ENCODE data around the gene ISG20.
A peak's percentile ranks its signal among the peaks of the same experiment; 100 is the strongest.

The ISG20 gene

DNA sequence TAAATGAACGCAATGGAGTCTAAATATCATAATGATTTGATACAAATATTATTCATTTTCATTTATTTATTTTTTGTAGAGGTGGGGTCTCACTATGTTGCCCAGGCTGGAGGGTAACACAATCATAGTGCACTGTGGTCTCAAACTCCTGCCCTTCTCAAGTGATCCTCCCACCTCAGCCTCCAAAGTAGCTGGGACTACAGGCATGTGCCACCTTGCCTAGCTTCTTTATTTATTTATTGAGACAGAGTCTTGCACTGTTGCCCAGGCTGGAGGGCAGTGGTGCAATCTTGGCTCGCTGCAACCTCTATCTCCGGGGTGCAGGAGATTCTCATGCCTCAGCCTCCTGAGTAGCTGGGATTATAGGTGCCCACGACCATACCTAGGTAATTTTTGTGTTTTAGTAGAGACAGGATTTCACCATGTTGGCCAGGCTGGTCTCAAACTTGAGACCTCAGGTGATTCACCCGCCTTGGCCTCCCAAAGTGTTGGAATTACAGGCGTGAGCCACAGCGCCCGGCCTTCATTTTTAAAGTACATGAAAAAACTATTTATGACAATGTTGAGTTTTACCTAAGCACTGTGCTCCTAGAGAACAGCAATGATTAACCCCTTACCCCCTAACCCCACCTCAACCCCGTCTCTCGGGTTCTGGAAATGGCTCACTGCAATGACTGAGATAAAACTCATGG, 21.6 kb upstream of the ISG20 start:
- DNase-seq: no peak
- in situ Hi-C loops (cut with MboI; ENCODE audit: low pct_unique_long_range_greater_than_20kb, low sequenced_read_pairs): no loop called here

DNA sequence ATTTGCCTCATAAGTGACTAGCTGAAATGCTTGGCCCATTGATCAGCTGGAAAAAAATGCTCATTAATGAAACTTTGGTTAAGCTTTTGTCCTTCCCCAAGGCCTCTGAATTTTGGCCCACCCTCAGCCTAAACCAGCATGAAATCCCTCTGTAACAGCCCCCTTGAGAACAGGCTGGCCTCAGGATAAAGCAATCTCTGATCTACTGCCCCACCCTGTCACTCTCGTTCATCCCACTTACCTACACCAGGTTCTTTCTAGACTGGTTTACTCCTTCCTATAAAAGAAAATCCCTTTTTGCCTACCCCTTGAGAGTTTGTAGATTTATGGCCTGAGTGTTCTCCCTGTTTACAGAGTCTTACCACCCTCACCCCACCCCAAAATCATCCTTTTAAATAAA, 21.0 kb upstream of the ISG20 start:
- DNase-seq: no peak
- in situ Hi-C loops (cut with MboI; ENCODE audit: low pct_unique_long_range_greater_than_20kb, low sequenced_read_pairs): no loop called here

DNA sequence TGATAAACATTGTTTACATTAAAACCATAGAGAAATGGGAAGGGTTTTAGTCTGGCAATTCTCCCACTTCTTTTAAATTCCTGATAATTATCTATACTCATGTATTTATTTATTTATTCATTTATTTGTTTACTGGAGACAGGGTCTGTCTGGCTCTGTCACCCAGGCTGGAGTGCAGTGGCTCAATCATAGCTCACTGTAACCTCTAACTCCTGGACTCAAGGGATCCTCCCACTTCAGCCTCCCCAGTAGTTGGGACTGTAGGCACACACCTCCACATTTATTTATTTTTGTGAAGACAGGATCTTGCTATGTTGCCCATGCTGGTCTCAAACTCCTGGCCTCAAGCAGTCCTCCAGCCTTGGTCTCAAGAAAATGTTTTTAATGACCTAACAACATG, 20.1 kb upstream of the ISG20 start:
- in situ Hi-C loops (cut with MboI; ENCODE audit: low pct_unique_long_range_greater_than_20kb, low sequenced_read_pairs): no loop called here
- no peak for DNase-seq

DNA sequence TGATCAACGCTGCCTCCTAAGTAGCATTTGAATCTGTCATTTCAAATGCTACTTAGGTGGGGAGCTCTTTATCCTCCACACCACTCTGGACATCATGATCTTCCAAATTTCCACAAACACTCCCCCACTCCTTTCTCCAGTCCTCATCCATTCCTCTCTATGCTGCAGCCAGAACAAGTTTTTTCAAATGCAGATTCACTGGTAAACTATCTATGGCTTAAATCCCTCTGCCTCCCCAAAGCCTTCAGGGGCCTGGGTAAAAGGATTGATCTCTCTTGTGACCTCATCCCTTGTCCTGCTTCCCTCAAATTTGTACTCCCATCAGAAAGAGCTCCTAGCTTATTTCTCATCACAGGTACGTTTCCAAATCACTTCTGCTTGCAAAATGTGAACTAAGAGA, 19.0 kb upstream of the ISG20 start:
- DNase-seq: no peak
- in situ Hi-C loops (cut with MboI; ENCODE audit: low pct_unique_long_range_greater_than_20kb, low sequenced_read_pairs): loop anchor here (10.0 kb wide), 1 partner anchor 155 kb away; the partner anchor contains the start of genes MRPL46 and MRPS11

DNA sequence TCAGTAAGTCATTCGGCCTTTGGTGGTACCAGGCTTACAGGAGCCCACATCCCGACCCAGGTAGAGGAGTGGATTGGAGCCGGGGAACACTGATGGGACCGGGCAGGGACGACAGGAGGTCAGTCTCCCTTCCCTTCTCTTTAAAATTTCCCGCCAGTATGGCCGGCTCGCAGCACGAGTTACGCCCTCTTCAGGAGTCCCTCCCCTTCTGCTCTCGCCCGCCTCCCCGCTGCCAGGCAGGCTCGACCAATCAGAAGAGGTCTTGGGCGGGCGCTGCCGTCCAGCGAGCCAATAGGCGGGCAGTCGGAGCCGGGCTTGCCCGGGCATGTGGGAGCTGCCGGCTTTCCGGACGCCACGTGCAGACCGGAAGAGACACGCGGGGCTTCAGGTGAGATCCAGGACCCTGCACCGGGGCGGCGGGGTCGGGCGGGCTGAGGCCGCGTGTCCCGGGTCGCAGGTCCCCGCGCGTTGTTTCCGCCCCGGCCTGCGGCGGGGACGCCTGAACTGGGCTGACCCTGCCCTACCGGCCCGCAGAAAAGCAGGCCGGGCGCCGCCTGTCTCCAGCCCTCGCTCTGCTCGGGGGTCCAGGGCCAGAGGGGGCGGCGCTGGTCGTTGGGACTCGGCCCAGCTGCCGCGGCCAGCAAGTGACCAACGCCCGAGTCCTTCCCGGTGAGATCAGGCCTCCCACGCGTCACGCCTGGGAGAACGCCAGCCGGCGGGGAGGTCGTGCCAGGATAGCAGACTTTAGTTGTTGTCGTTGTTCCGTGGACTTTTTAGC, 17.6 kb upstream of the ISG20 start, which contains the start of gene AEN:
Gene AEN (plus strand): TSS at position 346 of the 778 bp plus-strand sequence. CDS start 4,870 bp downstream, outside the sequence.
- in situ Hi-C loops (cut with MboI; ENCODE audit: low pct_unique_long_range_greater_than_20kb, low sequenced_read_pairs): loop anchor here (10.0 kb wide), 1 partner anchor 156 kb away; the partner anchor contains the start of genes MRPL46 and MRPS11
- DNase-seq: peak; percentile 100

DNA sequence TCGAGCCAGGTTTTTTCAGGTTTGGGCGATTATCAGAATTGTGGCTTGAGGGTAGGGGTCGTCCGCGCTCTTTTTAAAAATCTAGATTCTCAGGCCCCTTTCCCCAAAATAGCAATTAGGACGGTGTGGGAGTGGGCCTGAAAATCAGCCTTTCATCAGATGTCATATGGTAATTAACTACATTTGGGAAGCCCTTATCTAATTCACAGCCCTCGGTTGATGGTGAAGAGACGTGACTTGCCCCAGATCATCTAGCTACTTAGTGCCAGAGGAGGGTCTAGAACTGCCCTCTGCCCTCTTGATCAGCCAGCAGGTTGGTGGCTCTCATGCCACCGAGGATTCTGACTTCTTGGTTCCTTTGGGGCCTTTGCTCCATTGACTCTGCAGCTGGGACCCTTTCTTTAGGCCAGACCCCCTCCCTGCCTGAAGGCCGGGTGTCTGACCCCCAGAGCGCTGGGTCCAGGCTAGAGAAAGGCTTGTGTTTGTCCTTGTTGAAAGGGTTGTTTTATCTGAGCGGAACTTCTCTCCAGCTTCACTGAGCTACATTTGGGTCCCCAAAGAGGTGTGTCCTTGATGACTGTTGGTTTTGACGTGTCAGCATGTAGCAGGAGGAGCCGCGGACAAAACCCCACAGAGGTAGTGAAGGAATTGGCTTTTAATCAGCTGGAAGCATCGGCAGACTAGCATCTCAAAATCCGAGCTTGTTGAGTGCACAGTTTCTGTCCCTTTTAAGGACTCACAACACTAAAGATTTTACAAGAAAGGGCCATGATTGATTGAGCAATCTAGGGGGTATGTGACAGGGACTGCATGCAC, 16.8 kb upstream of the ISG20 start:
- peak; percentile 87 for DNase-seq
- in situ Hi-C loops (cut with MboI; ENCODE audit: low pct_unique_long_range_greater_than_20kb, low sequenced_read_pairs): loop anchor here (10.0 kb wide), 1 partner anchor 157 kb away; the partner anchor contains the start of genes MRPL46 and MRPS11

DNA sequence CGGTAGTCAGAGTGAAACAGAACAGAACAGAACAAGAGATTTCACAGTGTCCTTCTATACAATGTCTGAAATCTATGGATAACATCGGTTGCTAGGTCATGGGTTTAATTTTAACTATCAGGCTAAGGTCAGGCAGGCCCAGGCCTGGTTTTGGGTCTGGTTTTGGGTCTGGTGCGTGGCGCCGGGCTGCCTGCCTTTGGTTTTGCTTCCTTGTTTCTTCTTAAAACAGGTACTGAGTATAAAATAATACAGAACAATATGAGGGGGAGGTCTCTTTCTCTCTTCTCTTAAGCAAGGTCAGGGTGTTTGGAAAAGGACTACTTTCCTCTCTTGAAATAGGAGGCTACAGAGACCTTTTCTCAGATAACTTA, 16.2 kb upstream of the ISG20 start:
- DNase-seq: no peak
- in situ Hi-C loops (cut with MboI; ENCODE audit: low pct_unique_long_range_greater_than_20kb, low sequenced_read_pairs): loop anchor here (10.0 kb wide), 1 partner anchor 158 kb away; the partner anchor contains the start of genes MRPL46 and MRPS11

DNA sequence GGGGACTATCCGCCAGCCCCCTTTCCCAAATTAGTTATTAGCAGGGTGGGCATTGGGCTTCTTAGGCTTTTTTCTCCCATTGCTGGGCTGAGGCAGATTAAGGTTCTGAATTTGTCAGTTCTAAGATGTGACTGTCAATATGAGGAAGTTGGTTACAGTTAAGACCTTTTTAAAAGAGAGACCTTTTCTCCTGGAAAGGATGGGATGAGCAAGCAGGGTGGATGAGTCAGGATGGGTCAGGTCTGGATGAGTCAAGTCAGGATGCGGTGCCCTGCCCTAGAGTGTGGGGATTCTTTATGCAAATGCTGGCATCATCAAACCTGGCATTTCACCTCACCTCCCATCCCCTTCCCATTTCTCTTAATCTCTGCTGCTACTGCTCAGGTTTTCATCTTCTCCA, 15.8 kb upstream of the ISG20 start:
- peak; percentile 66 for DNase-seq
- in situ Hi-C loops (cut with MboI; ENCODE audit: low pct_unique_long_range_greater_than_20kb, low sequenced_read_pairs): loop anchor here (10.0 kb wide), 1 partner anchor 158 kb away; the partner anchor contains the start of genes MRPL46 and MRPS11

DNA sequence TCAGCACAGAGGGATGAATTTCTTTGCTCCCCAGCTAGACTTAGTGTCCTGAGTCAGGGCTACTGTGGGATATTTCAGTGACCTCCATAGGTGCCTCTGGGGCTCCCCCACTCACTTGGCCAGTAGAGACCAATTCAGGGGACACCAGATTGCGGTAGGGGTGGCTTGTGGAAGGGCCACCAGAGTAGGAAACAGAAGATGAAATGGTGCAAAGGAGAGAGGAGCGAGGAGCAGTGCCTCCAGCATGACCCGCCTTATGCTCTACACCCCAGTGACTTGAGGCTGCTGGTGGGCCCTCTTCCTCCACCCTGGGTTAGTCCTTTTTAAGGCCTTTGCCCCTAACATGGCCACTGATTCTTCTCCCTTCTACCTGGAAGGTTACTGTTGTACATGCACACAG, 15.2 kb upstream of the ISG20 start:
- in situ Hi-C loops (cut with MboI; ENCODE audit: low pct_unique_long_range_greater_than_20kb, low sequenced_read_pairs): loop anchor here (10.0 kb wide), 1 partner anchor 159 kb away; the partner anchor contains the start of genes MRPL46 and MRPS11
- no peak for DNase-seq

DNA sequence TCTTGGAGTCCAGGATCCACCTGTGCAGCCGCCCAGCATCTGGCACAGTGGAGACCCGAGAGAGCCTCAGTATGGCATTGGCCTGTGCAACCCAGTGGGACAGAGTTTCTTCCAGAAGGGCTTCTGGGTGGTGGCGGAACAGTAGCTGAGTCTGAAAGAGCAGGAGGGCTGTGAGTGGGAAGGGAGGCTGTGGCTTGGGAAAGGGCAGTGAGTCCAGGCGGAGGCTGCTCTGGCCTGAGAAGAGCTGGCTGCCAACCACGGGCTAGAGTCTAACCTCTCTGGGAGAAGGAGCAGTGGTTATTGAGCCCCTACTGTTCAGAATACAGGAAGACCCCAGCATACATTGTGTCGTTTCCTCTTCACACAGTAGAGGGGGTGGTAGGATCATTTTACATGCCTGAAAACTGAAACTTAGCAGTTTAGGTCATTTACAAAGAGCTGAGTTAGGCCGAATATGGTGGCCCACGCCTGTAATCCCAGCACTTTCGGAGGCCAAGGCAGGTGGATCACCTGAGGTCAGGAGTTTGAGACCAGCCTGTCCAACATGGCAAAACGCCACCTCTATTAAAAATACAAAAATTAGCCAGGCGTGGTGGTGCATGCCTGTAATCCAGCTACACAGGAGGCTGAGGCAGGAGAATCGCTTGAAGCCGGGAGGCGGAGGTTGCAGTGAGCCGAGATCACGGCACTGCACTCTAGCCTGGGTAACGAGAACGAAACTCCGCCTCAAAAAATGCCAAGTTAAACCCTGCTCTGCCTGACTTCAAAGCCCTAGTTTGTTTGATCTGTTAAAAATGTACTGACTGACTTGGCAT, 14.5 kb upstream of the ISG20 start:
- in situ Hi-C loops (cut with MboI; ENCODE audit: low pct_unique_long_range_greater_than_20kb, low sequenced_read_pairs): loop anchor here (10.0 kb wide), 1 partner anchor 160 kb away; the partner anchor contains the start of genes MRPL46 and MRPS11
- peak; percentile 74 for DNase-seq

DNA sequence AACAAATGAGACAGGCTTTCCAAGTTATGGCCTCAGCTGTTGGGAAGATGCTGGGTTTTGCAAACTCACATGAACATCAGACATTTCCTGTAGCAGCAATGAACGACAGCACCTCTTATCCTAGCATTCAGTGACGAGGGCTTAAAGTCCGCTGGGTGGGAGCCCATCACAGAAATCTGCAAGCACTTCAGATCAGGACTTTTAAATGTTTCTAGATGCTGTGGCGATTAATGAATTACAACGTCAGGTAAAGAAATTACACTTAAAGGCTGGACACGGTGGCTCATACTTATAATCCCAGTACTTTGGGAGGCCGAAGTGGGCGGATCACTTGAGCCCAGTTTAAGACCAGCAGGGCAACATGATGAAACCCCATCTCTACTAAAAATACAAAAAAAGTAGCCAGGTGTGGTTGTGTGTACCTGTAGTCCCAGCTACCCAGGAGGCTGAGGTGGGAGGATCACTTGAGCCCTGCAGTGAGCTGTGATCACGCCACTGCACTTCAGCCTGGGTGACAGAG, 13.8 kb upstream of the ISG20 start:
- no peak for DNase-seq
- in situ Hi-C loops (cut with MboI; ENCODE audit: low pct_unique_long_range_greater_than_20kb, low sequenced_read_pairs): loop anchor here (10.0 kb wide), 1 partner anchor 160 kb away; the partner anchor contains the start of genes MRPL46 and MRPS11

DNA sequence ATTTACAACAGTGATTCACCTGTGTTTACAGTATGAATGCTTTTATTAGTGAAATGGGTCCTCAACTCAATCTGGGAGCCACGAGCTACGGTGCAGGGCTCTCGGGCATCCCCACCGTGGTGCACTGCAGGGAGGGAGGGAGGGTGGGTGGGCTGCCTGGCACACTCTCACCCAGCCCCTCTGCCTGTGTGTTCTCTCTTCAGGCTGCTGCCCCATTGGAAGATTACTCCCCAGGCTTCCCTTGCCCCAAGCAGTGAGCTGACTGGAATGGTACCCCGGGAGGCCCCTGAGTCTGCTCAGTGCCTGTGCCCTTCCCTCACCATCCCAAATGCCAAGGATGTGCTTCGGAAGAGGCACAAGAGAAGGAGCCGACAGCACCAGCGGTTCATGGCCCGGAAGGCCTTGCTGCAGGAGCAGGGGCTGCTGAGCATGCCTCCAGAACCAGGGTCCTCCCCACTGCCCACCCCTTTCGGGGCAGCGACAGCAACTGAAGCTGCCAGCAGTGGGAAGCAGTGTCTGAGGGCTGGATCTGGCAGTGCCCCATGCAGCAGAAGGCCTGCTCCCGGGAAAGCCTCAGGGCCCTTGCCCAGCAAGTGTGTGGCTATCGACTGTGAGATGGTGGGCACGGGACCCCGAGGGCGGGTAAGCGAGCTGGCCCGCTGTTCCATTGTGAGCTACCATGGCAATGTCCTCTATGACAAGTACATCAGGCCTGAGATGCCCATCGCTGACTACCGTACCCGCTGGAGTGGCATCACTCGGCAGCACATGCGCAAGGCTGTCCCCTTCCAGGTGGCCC, 12.7 kb upstream of the ISG20 start:
- in situ Hi-C loops (cut with MboI; ENCODE audit: low pct_unique_long_range_greater_than_20kb, low sequenced_read_pairs): loop anchor here (10.0 kb wide), 1 partner anchor 161 kb away; the partner anchor contains the start of genes MRPL46 and MRPS11
- DNase-seq: no peak

DNA sequence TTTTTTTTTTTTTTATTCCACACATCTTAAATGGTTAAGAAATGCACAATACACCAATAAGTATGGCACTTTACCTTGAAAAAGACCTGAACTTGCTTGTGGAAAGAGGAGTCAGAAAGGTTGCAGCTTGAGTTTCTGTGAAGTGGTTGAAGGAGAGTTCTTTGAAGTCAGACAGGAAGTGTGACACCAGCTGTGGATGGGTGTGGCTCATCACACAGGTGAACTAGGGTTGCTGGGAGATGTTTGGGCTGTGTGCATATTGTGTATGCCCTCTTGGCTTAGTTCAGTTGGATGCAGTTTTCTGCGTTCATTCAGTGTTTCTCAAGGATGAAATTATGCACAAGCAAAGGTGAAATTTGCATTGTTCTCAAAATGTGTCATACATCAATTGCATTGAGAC, 11.4 kb upstream of the ISG20 start:
- in situ Hi-C loops (cut with MboI; ENCODE audit: low pct_unique_long_range_greater_than_20kb, low sequenced_read_pairs): loop anchor here (10.0 kb wide), 1 partner anchor 163 kb away; the partner anchor contains the start of genes MRPL46 and MRPS11

DNA sequence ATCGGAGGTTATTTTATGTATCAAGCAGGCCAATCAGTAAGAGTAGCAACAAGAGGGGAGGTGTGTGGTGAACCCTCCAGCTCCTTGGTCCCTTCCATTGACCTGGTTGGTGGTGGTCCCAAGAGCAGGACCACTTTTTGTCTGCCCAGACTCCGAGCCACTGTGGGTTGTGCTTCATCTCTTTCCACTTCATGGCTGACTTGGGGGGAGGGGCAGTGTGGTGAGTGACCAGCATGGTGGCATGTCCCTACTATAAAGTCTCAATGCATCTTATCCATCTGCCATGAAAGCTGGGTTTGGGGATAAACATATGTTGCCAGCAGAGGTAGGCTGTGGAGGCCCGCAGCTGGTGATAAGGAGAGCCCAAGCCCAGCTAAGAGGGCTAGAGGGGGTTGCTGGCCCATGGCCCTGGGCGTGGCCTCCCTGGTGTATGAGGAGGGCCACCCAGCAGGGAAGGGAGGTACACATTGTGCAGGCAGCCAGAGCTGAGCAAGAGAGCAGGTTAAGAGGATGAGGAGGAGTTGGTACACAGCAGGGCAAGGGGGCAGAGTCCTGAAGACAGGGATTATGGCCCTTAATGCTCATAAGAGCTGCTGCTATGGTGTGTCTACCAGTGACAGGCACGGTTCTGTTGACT, 10.7 kb upstream of the ISG20 start:
- DNase-seq: no peak
- in situ Hi-C loops (cut with MboI; ENCODE audit: low pct_unique_long_range_greater_than_20kb, low sequenced_read_pairs): loop anchor here (10.0 kb wide), 1 partner anchor 163 kb away; the partner anchor contains the start of genes MRPL46 and MRPS11

More for the DNA sequence above, 11.4 kb upstream of the ISG20 start:
- peak; percentile 26 for DNase-seq

DNA sequence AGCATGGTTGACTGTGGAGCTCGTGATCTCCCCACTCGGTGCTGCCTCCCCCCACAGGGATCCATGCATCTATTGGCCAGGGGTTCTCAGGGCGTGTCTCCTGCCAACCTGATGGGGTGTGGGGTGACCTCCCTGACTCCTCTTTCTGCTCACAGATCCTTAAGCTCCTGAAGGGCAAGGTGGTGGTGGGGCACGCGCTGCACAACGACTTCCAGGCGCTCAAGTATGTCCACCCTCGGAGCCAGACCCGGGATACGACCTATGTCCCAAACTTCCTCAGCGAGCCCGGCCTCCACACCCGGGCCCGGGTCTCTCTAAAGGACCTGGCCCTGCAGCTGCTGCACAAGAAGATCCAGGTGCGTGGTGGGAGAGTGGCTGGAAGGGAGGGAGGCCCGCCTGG, 9.7 kb upstream of the ISG20 start:
- in situ Hi-C loops (cut with MboI; ENCODE audit: low pct_unique_long_range_greater_than_20kb, low sequenced_read_pairs): loop anchor here (10.0 kb wide), 1 partner anchor 164 kb away; the partner anchor contains the start of genes MRPL46 and MRPS11
- DNase-seq: no peak

DNA sequence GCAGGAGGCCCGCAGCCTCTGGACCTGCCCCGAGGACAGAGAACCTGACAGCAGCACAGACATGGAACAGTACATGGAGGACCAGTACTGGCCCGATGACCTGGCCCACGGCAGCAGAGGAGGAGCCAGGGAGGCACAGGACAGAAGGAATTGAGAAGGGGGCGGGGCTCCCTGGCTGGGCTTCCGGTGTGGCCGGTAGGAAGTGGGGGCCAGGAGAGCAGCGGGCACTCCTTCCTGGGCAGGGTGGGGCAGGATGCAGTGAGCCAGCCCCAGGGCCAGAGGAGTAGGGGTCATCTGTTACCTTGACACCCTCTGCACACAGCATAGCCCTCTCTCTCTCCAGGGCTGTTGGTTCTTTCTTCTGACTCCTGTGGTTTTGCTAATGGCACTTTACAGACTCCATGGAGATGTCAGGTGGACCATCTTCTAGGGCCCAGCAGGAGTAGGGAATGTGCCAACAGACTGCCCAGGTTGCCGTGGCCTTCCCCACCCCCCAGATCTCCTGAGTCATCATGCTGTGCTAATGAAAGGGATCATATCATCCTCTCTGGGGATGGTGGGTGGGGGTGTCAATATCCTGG, 8.6 kb upstream of the ISG20 start:
- in situ Hi-C loops (cut with MboI; ENCODE audit: low pct_unique_long_range_greater_than_20kb, low sequenced_read_pairs): no loop called here
- peak; percentile 13 for DNase-seq

All from KBM-7 (cell line).